Measurements from ENCODE around the gene CCT7. TPM values are rescaled to one million over a fixed set of nuclear protein-coding genes. Genes with fewer than 3 reads are reported as not detected.

CCT7 gene
- total RNA-seq, 1 experiment from 2014 or later, result 637 TPM

- RAD21 ChIA-PET (ENCODE audit: low non-redundant PET in 1 of 2, low total read pairs in 2 of 2, uncharacterized antibody in 2 of 2, unreplicated experiment in 2 of 2), result no interaction called here
- Histone ChIP-seq H3K9ac (ENCODE audit: low read length) (no peak overlapping the region), H3K4me2 (ENCODE audit: low read length) (no peak overlapping the region), H3K9me2 (ENCODE audit: insufficient read depth) (no peaks in the 10 kb centered on the region), H3K36me3 (ENCODE audit: control insufficient read depth in 1 of 2, insufficient read depth in 2 of 2, low read length in 2 of 2) (peaks cover 15 to 32% of the 10 kb centered on the region in 2 experiments; a peak in 3 of 4 replicates), H3K79me2 (ENCODE audit: insufficient read depth, low read length) (peaks cover 6% of the 10 kb centered on the region; the same call in 1 of the 2 replicates), H3K27ac (ENCODE audit: low read depth, low read length) (no peak overlapping the region), H3K9me3 (ENCODE audit: control insufficient read depth in 1 of 2, insufficient read depth in 1 of 2, low read depth in 1 of 2, low read length in 2 of 2) (no peaks in the 10 kb centered on the region), H3K4me3 (replicated peaks in 1 of 2; ENCODE audit: low read depth in 1 of 2, low read length in 2 of 2) (no peak overlapping the region), H2AFZ (ENCODE audit: low read depth, low read length, poor library complexity, severe bottlenecking) (no peak overlapping the region), H4K20me1 (ENCODE audit: insufficient read depth) (no peaks in the 10 kb centered on the region), H3K27me3 (ENCODE audit: insufficient read depth, low read length) (no peaks in the 10 kb centered on the region), H3K4me1 (ENCODE audit: control insufficient read depth in 1 of 2, insufficient read depth in 2 of 2, low read length in 2 of 2) (no peaks in the 10 kb centered on the region)
- DNase-seq (ENCODE audit: low read depth, low spot score) (no peak), ATAC-seq (no peak)
- TF ChIP-seq CBX3 (IDR thresholded peaks at IDR 0.05; ENCODE audit: low read depth) (no peak), ZNF274 (IDR thresholded peaks at IDR 0.05; ENCODE audit: low read depth, low read length) (no peak), RAD21 (IDR thresholded peaks at IDR 0.05; ENCODE audit: low read depth) (no peak), EGR1 (IDR thresholded peaks at IDR 0.05; ENCODE audit: low read depth) (no peak), ZFX (IDR thresholded peaks at IDR 0.05) (no peak), JUND (IDR thresholded peaks at IDR 0.05) (no peak), SP1 (IDR thresholded peaks at IDR 0.05; ENCODE audit: low read depth) (no peak), FOSL1 (IDR thresholded peaks at IDR 0.05; ENCODE audit: low read depth) (no peak)
- BruUV-seq (replicated peaks), result no TSS peak
- intact Hi-C loops (cut with micrococcal nuclease), result no loop called here
- CTCF ChIA-PET, result no interaction called here
- POLR2A ChIA-PET, result interaction anchor here (1.0 kb wide), 1 partner anchor 9 kb away, joined by 5 read pairs; the partner anchor contains the start of gene PRADC1
Measured at GRCh38 chr2:73223821-73224220, 10.3 kb upstream of the CCT7 start.

GRCh38 chr2:73225513-73226360 lies 8.4 kb upstream of the CCT7 start:
- intact Hi-C loops (cut with micrococcal nuclease), result no loop called here
- no peak for TF ChIP-seq EGR1 (IDR thresholded peaks at IDR 0.05; ENCODE audit: low read depth)
- TF ChIP-seq ATF3 (IDR thresholded peaks at IDR 0.05), result no peak
- TF ChIP-seq POLR2AphosphoS5 (IDR thresholded peaks at IDR 0.05; ENCODE audit: low read depth, low read length), result no peak
- no peak for TF ChIP-seq SP1 (IDR thresholded peaks at IDR 0.05; ENCODE audit: low read depth)
- TF ChIP-seq EZH2 (IDR thresholded peaks at IDR 0.05), result no peak
- no peak for TF ChIP-seq REST (IDR thresholded peaks at IDR 0.05; ENCODE audit: low read depth)
- no peak for TF ChIP-seq RAD21 (IDR thresholded peaks at IDR 0.05; ENCODE audit: low read depth)
- TF ChIP-seq MAX (IDR thresholded peaks at IDR 0.05), result no peak
- TF ChIP-seq JUND (IDR thresholded peaks at IDR 0.05), result no peak
- POLR2A ChIA-PET, result no interaction called here
- RAD21 ChIA-PET (ENCODE audit: low non-redundant PET in 1 of 2, low total read pairs in 2 of 2, uncharacterized antibody in 2 of 2, unreplicated experiment in 2 of 2), result no interaction called here
- Histone ChIP-seq H3K4me2 (ENCODE audit: low read length) (no peak overlapping the region), H2AFZ (ENCODE audit: low read depth, low read length, poor library complexity, severe bottlenecking) (no peak overlapping the region), H3K9ac (ENCODE audit: low read length) (no peak overlapping the region), H3K79me2 (ENCODE audit: insufficient read depth, low read length) (no peaks in the 10 kb centered on the region), H3K27ac (ENCODE audit: low read depth, low read length) (no peak overlapping the region), H3K36me3 (ENCODE audit: control insufficient read depth in 1 of 2, insufficient read depth in 2 of 2, low read length in 2 of 2) (peaks cover 10 to 24% of the 10 kb centered on the region in 2 experiments; a peak in 3 of 4 replicates), H3K4me3 (replicated peaks in 1 of 2; ENCODE audit: low read depth in 1 of 2, low read length in 2 of 2) (no peak overlapping the region), H3K4me1 (ENCODE audit: control insufficient read depth in 1 of 2, insufficient read depth in 2 of 2, low read length in 2 of 2) (no peaks in the 10 kb centered on the region), H3K27me3 (ENCODE audit: insufficient read depth, low read length) (no peaks in the 10 kb centered on the region), H4K20me1 (ENCODE audit: insufficient read depth) (no peaks in the 10 kb centered on the region), H3K9me2 (ENCODE audit: insufficient read depth) (no peaks in the 10 kb centered on the region), H3K9me3 (ENCODE audit: control insufficient read depth in 1 of 2, insufficient read depth in 1 of 2, low read depth in 1 of 2, low read length in 2 of 2) (no peaks in the 10 kb centered on the region)
- DNase-seq (ENCODE audit: low read depth, low spot score), result no peak
- ATAC-seq, result no peak
- no TSS peak for BruUV-seq (replicated peaks)
- CTCF ChIA-PET, result no interaction called here

Data from HCT116 (cell line).